SHP77 treated with DMSO at 0.1 percent for 48 hours (cell line): ENCODE measurements around the gene AXDND1.
"Not testable (repeated sequence)": the region's sequence is repeated elsewhere in the genome, so short reads cannot be mapped to it uniquely, and the experiment has no call there.

Source experiments
- DNase-seq: peaks from one replicate; lab custom pipeline; 2025; lab: John Stamatoyannopoulos, UW

Gene AXDND1

DNA sequence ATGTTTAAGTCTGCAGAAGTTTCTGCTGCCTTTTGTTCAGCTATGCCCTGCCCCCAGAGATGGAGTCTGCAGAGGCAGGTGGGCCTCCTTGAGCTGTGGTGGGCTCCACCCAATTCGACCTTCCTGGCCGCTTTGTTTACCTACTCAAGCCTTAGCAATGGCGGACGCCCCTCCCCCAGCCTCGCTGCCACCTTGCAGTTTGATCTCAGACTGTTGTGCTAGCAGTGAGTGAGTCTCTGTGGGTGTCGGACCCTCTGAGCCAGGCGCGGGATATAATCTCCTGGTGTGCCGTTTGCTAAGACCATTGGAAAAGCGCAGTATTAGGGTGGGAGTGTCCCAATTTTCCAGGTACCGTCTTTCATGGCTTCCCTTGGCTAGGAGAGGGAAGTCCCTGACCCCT lies 99.9 kb downstream of the AXDND1 start:
- DNase-seq: not testable (repeated sequence)

DNA sequence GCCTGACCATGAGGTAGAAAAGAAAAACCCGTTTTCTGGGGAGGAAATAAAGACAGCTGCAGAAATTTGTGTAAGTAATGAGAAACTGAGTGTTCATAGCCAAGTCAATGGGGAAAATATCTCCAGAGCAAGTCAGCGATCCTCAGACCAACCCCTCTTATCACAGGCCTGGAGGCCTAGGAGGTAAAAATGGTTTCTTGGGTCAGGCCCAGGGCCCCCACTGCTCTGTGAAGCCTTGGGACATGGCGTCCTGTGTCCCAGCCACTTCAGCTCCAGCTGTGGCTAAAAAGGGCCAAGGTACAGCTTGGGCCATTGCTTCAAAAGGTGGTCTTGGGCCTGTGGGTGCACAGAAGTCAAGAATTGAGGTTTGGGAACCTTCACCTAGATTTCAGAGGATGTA lies 108.9 kb downstream of the AXDND1 start:
- no peak for DNase-seq

DNA sequence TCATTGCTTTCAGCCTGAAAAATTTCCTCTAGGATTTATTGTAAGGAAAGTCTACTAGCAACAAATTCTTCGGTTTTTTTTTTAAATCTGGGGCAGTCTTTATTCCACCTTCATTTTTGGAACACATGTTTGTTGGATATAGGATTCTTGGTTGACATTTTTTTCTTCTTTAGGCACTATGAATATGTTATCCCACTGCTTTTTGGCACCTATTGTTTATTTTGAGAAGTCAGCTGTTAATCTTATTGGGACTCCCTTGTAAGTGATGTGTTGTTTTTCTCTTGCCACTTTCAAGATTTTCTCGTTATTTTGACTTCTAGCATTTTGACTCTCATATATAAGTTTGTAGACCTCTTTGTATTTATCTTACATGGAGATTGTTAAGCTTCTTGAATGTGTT lies 110.7 kb downstream of the AXDND1 start:
- no peak for DNase-seq

- no peak for DNase-seq
These were observed 112.6 kb downstream of the AXDND1 start for GRCh38 chr1:179478370-179478769.

GRCh38 chr1:179490611-179491010 lies 124.8 kb downstream of the AXDND1 start:
- DNase-seq: no peak

DNA sequence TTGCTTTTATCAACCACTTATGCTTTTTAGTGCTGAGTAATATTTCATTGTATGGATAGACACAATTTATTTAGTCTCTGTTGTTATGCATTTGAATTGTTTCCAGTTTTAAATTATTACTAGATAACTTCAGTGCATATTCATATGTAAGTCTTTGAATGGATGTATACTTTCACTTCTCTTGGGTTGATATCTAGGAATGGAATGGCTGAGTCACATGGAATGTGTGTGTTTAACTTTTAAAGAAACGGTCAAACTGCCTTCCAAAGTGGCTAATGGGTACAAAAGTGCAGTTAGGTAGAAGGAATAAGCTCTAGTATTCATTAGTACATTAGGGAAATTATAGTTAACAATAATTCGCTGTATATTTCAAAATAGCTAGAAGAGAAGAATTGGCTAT lies 127.6 kb downstream of the AXDND1 start:
- DNase-seq: no peak

DNA sequence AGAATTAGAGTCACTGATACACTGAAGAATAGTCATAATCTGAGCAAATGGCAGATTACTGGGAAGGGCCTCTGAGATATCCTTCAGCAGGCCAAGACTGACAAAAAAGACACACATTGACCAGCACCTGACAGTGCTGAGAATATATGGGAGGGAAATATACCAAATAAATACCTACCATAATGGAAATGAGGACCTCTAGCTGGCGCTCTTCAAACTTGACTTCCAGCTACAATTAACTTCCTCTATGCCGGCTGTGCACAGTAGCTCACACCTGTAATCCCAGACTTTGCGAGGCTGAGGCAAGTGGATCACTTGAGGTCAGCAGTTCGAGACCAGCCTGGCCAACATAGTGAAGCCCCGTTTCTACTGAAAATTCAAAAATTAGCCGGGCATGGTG lies 140.4 kb downstream of the AXDND1 start:
- no peak for DNase-seq

DNA sequence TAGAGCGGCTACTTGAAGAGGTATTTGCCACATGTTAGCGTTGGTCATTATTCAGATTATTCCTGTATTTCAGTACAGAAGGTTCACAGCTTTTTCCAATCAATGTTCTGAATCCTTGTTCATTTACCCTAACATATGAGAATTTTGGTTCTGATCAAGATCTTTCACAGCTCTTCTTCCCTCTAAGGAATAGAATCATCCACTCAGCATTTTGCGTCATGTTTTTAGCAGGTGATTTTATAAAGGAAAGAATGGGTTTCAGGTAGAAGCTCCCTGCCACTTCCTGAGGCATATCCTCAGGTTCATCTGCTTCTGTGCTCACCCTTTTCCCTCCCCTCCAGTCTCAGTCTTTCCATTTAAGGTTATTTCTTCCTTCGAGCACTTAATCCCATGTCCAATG lies 143.6 kb downstream of the AXDND1 start:
- DNase-seq: no peak

- no peak for DNase-seq
These were observed 144.3 kb downstream of the AXDND1 start for GRCh38 chr1:179510038-179510437.

- no peak for DNase-seq
These were observed 151.4 kb downstream of the AXDND1 start for GRCh38 chr1:179516976-179517705.

DNA sequence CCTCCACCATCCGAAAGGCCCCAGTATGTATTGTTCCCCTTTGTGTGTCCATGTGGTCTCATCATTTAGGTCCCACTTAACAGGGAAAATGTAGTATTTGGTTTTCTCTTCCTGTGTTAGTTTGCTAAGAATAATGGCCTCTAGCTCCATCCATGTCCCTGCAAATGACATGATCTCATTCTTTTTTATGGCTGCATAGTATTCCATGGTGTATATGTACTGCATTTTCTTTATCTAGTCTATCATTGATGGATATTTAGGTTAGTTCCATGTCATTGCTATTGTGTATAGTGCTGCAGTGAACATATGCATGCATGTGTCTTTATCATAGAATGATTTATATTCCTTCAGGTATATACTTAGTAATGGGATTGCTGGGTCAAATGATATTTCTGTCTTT lies 152.8 kb downstream of the AXDND1 start:
- not testable (repeated sequence) for DNase-seq

GRCh38 chr1:179529482-179530195 lies 163.9 kb downstream of the AXDND1 start:
- no peak for DNase-seq

DNA sequence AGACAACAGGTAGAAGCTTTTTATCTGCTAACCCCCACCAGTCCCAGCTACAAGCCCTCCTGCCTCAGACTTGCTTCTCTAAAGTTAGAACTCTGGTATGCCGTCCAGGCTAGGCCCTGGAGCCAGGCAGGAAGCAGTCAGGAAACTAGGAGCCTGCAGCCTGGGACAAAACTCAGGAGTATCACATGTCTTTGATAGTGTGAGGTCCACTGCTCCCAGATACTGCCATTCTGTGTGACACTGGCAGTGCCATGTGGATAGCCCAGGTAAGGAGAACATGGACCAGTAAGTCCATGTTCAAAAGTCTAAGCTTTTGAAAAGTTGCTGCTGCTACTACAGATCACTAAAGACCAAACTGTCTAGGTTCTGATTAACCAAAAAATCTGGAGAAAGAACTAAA lies 164.6 kb downstream of the AXDND1 start:
- DNase-seq: no peak

DNA sequence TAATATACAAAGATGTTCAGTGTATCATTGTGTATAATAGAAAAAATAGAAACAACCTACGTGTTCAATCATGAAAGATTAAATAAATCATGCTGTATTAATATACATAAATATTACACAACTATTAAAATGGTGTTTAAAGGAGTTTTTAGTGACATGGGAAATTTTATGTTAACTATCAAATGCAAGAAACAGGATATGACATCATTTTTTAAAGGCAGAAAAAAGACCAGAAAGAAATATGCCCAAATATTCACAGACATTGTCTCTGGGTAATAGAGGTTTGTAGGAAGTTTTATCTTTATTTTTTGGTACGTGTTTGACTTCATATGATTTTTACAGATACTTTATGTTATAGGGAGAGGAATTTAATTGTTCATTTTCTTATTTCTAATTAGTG lies 176.0 kb downstream of the AXDND1 start:
- no peak for DNase-seq

- no peak for DNase-seq
These were observed 179.6 kb downstream of the AXDND1 start for GRCh38 chr1:179545321-179545720.

DNA sequence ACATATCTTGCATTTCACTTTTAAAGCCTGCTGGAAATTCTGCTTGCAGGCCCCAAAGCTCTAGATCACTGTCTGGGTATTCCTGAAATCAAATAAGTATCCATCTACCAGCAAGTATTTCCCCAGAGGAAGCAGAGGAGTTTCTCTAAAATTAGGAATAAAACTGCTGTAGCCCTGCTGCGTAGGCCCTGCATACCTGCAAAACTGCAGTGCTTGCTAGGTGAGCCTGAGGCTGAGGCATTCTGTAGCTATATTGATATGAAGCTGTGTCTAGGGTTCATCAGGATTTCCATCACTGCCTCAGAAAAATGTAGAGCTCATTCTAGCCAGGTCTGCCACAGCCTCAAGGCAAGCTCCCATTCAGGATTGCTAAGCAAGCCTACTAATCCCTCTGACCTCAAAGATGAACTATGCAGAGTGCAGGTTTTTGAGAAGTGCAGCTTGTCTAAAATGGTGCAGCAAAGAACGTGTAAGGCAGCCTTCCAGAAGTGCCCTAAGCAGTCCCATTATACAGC lies 181.3 kb downstream of the AXDND1 start:
- DNase-seq: no peak

- no peak for DNase-seq
These were observed 183.0 kb downstream of the AXDND1 start for GRCh38 chr1:179548666-179549367.

GRCh38 chr1:179549368-179549700 lies 183.6 kb downstream of the AXDND1 start:
- no peak for DNase-seq

GRCh38 chr1:179550746-179551682 lies 185.2 kb downstream of the AXDND1 start:
- no peak for DNase-seq

- DNase-seq: no peak
These were observed 188.7 kb downstream of the AXDND1 start for GRCh38 chr1:179554427-179554826.

GRCh38 chr1:179558078-179558477 lies 192.3 kb downstream of the AXDND1 start:
- no peak for DNase-seq
